SU-DHL-6 (cell line): ENCODE results near the gene CHURC1.

ENCODE experiments used
- H2AFZ ChIP-seq: fragments of 200-600 bp; sonication (generic); 2 replicates; pipeline ENCODE4 v1.6.1; 2014; ENCODE audit warnings: low read depth, mild to moderate bottlenecking, moderate library complexity, mixed read lengths, antibody characterized with exemption, low read length; ENCODE audit not compliant: severe bottlenecking
- H3F3A ChIP-seq: fragments of 200-600 bp; shearing (Covaris generic); 2 replicates; pipeline ENCODE4 v1.6.0; 2016; ENCODE audit warnings: antibody characterized with exemption, mild to moderate bottlenecking; ENCODE audit not compliant: insufficient read depth
- H3K27ac ChIP-seq: fragments of 200-600 bp; sonication (generic); 2 replicates; pipeline ENCODE4 v1.5.1; 2016; ENCODE audit warnings: low read depth, mild to moderate bottlenecking, low read length, moderate library complexity, mixed read lengths
- H3K27me3 ChIP-seq: fragments of 200-600 bp; sonication (generic), shearing (Covaris generic); 2 replicates; pipeline ENCODE4 v1.6.0; 2014; ENCODE audit warnings: mild to moderate bottlenecking, low read length
- H3K36me3 ChIP-seq: fragments of 200-600 bp; sonication (generic); 2 replicates; pipeline ENCODE4 v1.6.1; 2014; ENCODE audit warnings: mild to moderate bottlenecking, low read length, mixed read lengths
- H3K4me2 ChIP-seq: fragments of 300-600, 200-600 bp; shearing (Covaris generic), sonication (generic); 2 replicates; pipeline ENCODE4 v1.6.0; 2014; ENCODE audit warnings: low read length, low read depth, mild to moderate bottlenecking; ENCODE audit not compliant: poor library complexity, severe bottlenecking
- H3K4me3 ChIP-seq: fragments of 200-600 bp; sonication (generic); 2 replicates; pipeline ENCODE4 v1.5.1; 2014; ENCODE audit warnings: antibody characterized with exemption, low read length, mild to moderate bottlenecking, mixed read lengths; ENCODE audit not compliant: insufficient read depth, poor library complexity, severe bottlenecking
- H3K79me2 ChIP-seq: fragments of 200-600 bp; sonication (generic); 2 replicates; pipeline ENCODE4 v1.6.1; 2014; ENCODE audit warnings: mild to moderate bottlenecking, low read length, moderate library complexity; ENCODE audit not compliant: insufficient read depth
- H3K9ac ChIP-seq: fragments of 200-600 bp; sonication (generic); 2 replicates; pipeline ENCODE4 v1.7.0; 2014; ENCODE audit warnings: mild to moderate bottlenecking, low read length
- H3K9me2 ChIP-seq: fragments of 200-600 bp; sonication (generic); replicated peaks from 2 replicates; pipeline ENCODE4 v1.6.1; 2014; ENCODE audit warnings: low read length; ENCODE audit not compliant: insufficient read depth
- H3K9me3 ChIP-seq: fragments of 200-600 bp; sonication (generic); 2 replicates; pipeline ENCODE4 v1.6.1; 2014; ENCODE audit warnings: low read length, mixed read lengths; ENCODE audit not compliant: insufficient read depth
- H4K20me1 ChIP-seq: fragments of 200-600 bp; sonication (generic); 2 replicates; pipeline ENCODE4 v1.6.1; 2014; ENCODE audit warnings: low read depth, mild to moderate bottlenecking, antibody characterized with exemption, low read length, moderate library complexity, mixed read lengths
- EZH2phosphoT487 ChIP-seq: fragments of 200-600 bp; sonication (generic), shearing (Covaris generic); conservative IDR thresholded peaks from 2 replicates; pipeline ENCODE4 v1.6.1; 2018; ENCODE audit warnings: mild to moderate bottlenecking, antibody characterized with exemption, low read length, moderate library complexity, mixed read lengths
- TF ChIP-seq, protein P1 (sequence below): fragments of 200-600 bp; sonication (generic); IDR thresholded peaks from one replicate; pipeline ENCODE4 v1.5.1; 2017; ENCODE audit warnings: antibody characterized with exemption, mild to moderate bottlenecking, low read length, moderate library complexity; ENCODE audit not compliant: insufficient read depth, poor library complexity, severe bottlenecking

Gene CHURC1

GRCh38 chr14:64979336-64980074, 65.2 kb downstream of the CHURC1 start:
- Histone ChIP-seq H3K9ac (no peak overlapping the region), H3K4me3 (no peak overlapping the region), H3K9me2 (no peaks in the 10 kb centered on the region), H3K36me3 (no peaks in the 10 kb centered on the region), H3F3A (no peaks in the 10 kb centered on the region), H3K27me3 (no peaks in the 10 kb centered on the region), H3K27ac (no peak overlapping the region), H2AFZ (no peak overlapping the region), H3K9me3 (no peaks in the 10 kb centered on the region), H3K79me2 (no peaks in the 10 kb centered on the region), H4K20me1 (no peaks in the 10 kb centered on the region), H3K4me2 (no peak overlapping the region)
- TF ChIP-seq, protein P1, sequence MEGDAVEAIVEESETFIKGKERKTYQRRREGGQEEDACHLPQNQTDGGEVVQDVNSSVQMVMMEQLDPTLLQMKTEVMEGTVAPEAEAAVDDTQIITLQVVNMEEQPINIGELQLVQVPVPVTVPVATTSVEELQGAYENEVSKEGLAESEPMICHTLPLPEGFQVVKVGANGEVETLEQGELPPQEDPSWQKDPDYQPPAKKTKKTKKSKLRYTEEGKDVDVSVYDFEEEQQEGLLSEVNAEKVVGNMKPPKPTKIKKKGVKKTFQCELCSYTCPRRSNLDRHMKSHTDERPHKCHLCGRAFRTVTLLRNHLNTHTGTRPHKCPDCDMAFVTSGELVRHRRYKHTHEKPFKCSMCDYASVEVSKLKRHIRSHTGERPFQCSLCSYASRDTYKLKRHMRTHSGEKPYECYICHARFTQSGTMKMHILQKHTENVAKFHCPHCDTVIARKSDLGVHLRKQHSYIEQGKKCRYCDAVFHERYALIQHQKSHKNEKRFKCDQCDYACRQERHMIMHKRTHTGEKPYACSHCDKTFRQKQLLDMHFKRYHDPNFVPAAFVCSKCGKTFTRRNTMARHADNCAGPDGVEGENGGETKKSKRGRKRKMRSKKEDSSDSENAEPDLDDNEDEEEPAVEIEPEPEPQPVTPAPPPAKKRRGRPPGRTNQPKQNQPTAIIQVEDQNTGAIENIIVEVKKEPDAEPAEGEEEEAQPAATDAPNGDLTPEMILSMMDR: no peak
- no peak for TF ChIP-seq EZH2phosphoT487

DNA sequence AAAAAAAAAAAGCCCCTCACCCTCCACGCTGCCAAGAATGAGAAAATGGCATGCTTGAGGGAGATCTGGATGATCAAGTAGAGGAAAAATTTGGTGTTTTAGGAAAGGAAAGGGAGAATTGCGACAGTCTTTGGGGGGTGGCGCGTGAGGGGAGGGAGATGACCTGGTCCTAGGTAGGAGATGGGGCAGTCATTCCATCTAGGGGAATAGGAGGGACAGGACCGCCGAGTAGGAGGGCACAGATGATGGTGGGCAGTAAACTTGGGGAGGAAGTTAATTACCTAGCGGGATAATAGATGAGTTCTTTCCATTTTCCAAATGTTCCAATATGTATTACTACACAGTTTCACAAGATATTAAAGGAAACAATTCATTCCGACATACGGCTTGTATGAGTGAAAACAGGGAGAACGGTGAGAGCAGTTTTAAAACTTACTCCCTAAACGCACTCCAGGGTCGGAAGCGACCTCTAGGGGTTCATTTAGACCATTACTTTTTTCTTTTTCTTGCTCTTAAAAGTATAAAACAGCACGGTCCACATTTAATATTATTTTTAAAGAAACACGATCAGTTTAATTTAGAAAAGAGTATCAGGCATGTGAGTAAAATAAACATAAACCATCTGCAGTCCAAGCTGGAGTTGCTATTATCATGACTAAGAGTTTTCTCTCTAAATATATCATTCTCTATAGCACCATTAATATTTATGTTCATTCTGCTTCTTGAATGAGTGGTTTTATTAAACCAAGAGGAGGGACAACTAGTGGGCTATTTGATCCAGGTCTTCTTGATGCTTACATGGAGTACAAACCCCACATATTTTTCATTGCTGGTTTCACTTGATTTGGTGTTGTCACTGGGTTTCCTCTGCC, 69.4 kb downstream of the CHURC1 start:
- no peaks in the 10 kb centered on the region for H3K27me3 ChIP-seq
- H3F3A ChIP-seq: no peaks in the 10 kb centered on the region
- no peak for TF ChIP-seq EZH2phosphoT487
- TF ChIP-seq, protein P1: peak; percentile 58
- H3K36me3 ChIP-seq: no peaks in the 10 kb centered on the region
- no peak overlapping the region for H3K9ac ChIP-seq
- no peaks in the 10 kb centered on the region for H4K20me1 ChIP-seq
- peak overlapping the region; percentile 35 for H3K4me2 ChIP-seq
- H3K27ac ChIP-seq: no peak overlapping the region
- H3K4me3 ChIP-seq: no peak overlapping the region
- H3K9me2 ChIP-seq: no peaks in the 10 kb centered on the region
- H2AFZ ChIP-seq: peak overlapping the region; percentile 39
- H3K79me2 ChIP-seq: peaks cover 15% of the 10 kb centered on the region
- H3K9me3 ChIP-seq: no peaks in the 10 kb centered on the region
